ENCODE data around the gene RAB11FIP4.

The RAB11FIP4 gene

GRCh38 chr17:31388351-31388750, 3.1 kb upstream of the RAB11FIP4 start:
- no peak for FAIRE-seq

GRCh38 chr17:31388770-31389656, 2.5 kb upstream of the RAB11FIP4 start:
- FAIRE-seq, result no peak

GRCh38 chr17:31389657-31390381, 1.7 kb upstream of the RAB11FIP4 start:
- no peak for FAIRE-seq

- no peak for FAIRE-seq
Measured at GRCh38 chr17:31390426-31390747, 1.1 kb upstream of the RAB11FIP4 start.

- no peak for FAIRE-seq
Measured at GRCh38 chr17:31390748-31391495, 553 bp upstream of the RAB11FIP4 start.

GRCh38 chr17:31392002-31392855, 754 bp downstream of the RAB11FIP4 start:
- FAIRE-seq, result no peak

GRCh38 chr17:31392856-31393748, 1.6 kb downstream of the RAB11FIP4 start:
- no peak for FAIRE-seq

GRCh38 chr17:31393749-31394146, 2.3 kb downstream of the RAB11FIP4 start:
- no peak for FAIRE-seq

- no peak for FAIRE-seq
Measured at GRCh38 chr17:31394544-31394943, 3.1 kb downstream of the RAB11FIP4 start.

- no peak for FAIRE-seq
Measured at GRCh38 chr17:31397256-31397939, 5.9 kb downstream of the RAB11FIP4 start.

- no peak for FAIRE-seq
Measured at GRCh38 chr17:31398381-31399311, 7.2 kb downstream of the RAB11FIP4 start.

- no peak for FAIRE-seq
Measured at GRCh38 chr17:31400481-31400950, 9.0 kb downstream of the RAB11FIP4 start.

- FAIRE-seq, result no peak
Measured at GRCh38 chr17:31401456-31402254, 10.2 kb downstream of the RAB11FIP4 start.

- no peak for FAIRE-seq
Measured at GRCh38 chr17:31404028-31404949, 12.8 kb downstream of the RAB11FIP4 start.

GRCh38 chr17:31405890-31406371, 14.5 kb downstream of the RAB11FIP4 start:
- no peak for FAIRE-seq

GRCh38 chr17:31408586-31408985, 17.1 kb downstream of the RAB11FIP4 start:
- FAIRE-seq, result no peak

- FAIRE-seq, result no peak
Measured at GRCh38 chr17:31411707-31412285, 20.3 kb downstream of the RAB11FIP4 start.

Data from G401.6 (cell line).